HepG2 (cell line): ENCODE data around the gene THADA. TPM values are rescaled to one million over a fixed set of nuclear protein-coding genes. Genes with fewer than 3 reads are reported as not detected.

Experiments used
- AHR ChIP-seq: IDR thresholded peaks from 2 replicates; pipeline ENCODE4 v1.6.1; 2018; ENCODE audit warnings: missing genetic modification reagents, missing compliant biosample characterization
- CBX2 ChIP-seq, 2 experiments: fragments of 200-600 bp in 1 of 2; sonication (generic); formaldehyde crosslinking in 1 of 2; IDR thresholded peaks; 2 replicates each; pipeline versions ENCODE4 v1.7.0 to v1.8.1; 2018 to 2022; ENCODE audit warnings: low read depth in 2 of 2, low read length in 1 of 2, mild to moderate bottlenecking in 1 of 2, missing genetic modification reagents in 1 of 2
- DMTF1 ChIP-seq: sonication (generic); formaldehyde crosslinking; IDR thresholded peaks from 2 replicates; pipeline ENCODE4 v1.4.0; 2020; ENCODE audit warnings: mild to moderate bottlenecking, missing genetic modification reagents
- FOXO4 ChIP-seq: sonication (generic); formaldehyde crosslinking; conservative IDR thresholded peaks from 2 replicates; pipeline ENCODE4 v1.8.1; 2023; ENCODE audit warnings: missing genetic modification reagents
- HBP1 ChIP-seq: IDR thresholded peaks from 2 replicates; pipeline ENCODE4 v1.6.1; 2016; ENCODE audit warnings: low read depth, control low read depth
- KAT2B ChIP-seq: fragments of 150-350 bp; IDR thresholded peaks from 2 replicates; pipeline ENCODE4 v1.6.1; 2014; ENCODE audit warnings: low read depth, low read length, borderline replicate concordance
- SCMH1 ChIP-seq: sonication (generic); formaldehyde crosslinking; IDR thresholded peaks from 2 replicates; pipeline ENCODE4 v1.9.0; 2021; ENCODE audit warnings: missing genetic modification reagents, mild to moderate bottlenecking, borderline replicate concordance
- SMAD9 ChIP-seq: sonication (generic); formaldehyde crosslinking; IDR thresholded peaks from 2 replicates; pipeline ENCODE4 v1.5.1; 2020; ENCODE audit warnings: mild to moderate bottlenecking, missing genetic modification reagents
- SNAPC5 ChIP-seq: sonication (generic); formaldehyde crosslinking; IDR thresholded peaks from 2 replicates; pipeline ENCODE4 v1.8.1; 2023; ENCODE audit warnings: mild to moderate bottlenecking, missing genetic modification reagents, borderline replicate concordance
- ZNF329 ChIP-seq: sonication (generic); formaldehyde crosslinking; IDR thresholded peaks from 2 replicates; pipeline ENCODE4 v1.9.0; 2021; ENCODE audit warnings: low read depth, mild to moderate bottlenecking, missing genetic modification reagents
- ZNF407 ChIP-seq: sonication (generic); formaldehyde crosslinking; IDR thresholded peaks from one replicate; pipeline ENCODE4 v1.5.1; 2020; ENCODE audit warnings: mild to moderate bottlenecking, missing genetic modification reagents; ENCODE audit errors: not compliant biosample characterization
- ZNF597 ChIP-seq: sonication (generic); formaldehyde crosslinking; IDR thresholded peaks from 2 replicates; pipeline ENCODE4 v1.5.0; 2020; ENCODE audit warnings: missing genetic modification reagents
- polyA plus RNA-seq, 8 experiments: library from polyadenylated mRNA; depleted of rRNA in 3 of 8; stranded (reverse) in 7 of 8; unstranded in 1 of 8; fragments of >200 nt; fragmentation: Illumina TruSeq in 4 of 8; extraction: Trizol in 4 of 8; gene quantifications; 2 replicates each; pipeline versions ENCODE4 v1.2.1 to v1.2.3, GENCODE V29; 2011 to 2016; ENCODE audit warnings: low read depth in 4 of 8, missing spikeins in 1 of 8, mixed read lengths in 1 of 8; ENCODE audit not compliant: insufficient read depth in 1 of 8
- total RNA-seq, 5 experiments: library from RNA; depleted of rRNA; stranded (reverse); fragments of >200 nt; fragmentation: Illumina TruSeq; extraction: Trizol; gene quantifications; 2 replicates each; pipeline ENCODE4 v1.2.3, GENCODE V29; 2016; ENCODE audit warnings: low read depth in 1 of 5

The THADA gene
- total and polyA plus RNA-seq, 2 of the 13 experiments (the other 11 are each of a cell fraction or from before 2014, with no cell fraction given) = 12.7 to 21.7 TPM

- TF ChIP-seq ZNF407 (no peak), CBX2 (IDR thresholded peaks at IDR 0.05; ENCODE audit: low read depth, low read length) (no peak), CBX2 (CRISPR knock-in tag; IDR thresholded peaks at IDR 0.05; ENCODE audit: low read depth) (no peak), SMAD9 (no peak), AHR (no peak), FOXO4 (CRISPR knock-in tag) (0 out of 2 replicates have a peak, but pooled peaks have one; percentile 53), SCMH1 (CRISPR knock-in tag) (no peak), HBP1 (CRISPR knock-in tag) (no peak), ZNF597 (CRISPR knock-in tag) (no peak), DMTF1 (no peak), KAT2B (no peak), SNAPC5 (CRISPR knock-in tag) (0 out of 2 replicates have a peak, but pooled peaks have one; percentile 10), ZNF329 (no peak)
Measured at GRCh38 chr2:43227830-43228281, 368.0 kb downstream of the THADA start (continued).
